Body of pancreas (tissue), 4 donors: Measurements from ENCODE around the gene ABCB6.

Experiments
- POLR2A ChIP-seq, 3 donors: fragments of 450-650 bp; IDR thresholded peaks; one replicate each; pipeline ENCODE4 v1.6.1; 2016; ENCODE audit warnings: antibody characterized with exemption in 3 of 3, mild to moderate bottlenecking in 2 of 3
- TF ChIP-seq, protein P1 (sequence below), 7 experiments: fragments of 450-650 bp in 4 of 7; fragments of 200-600 bp in 3 of 7; sonication (generic) in 3 of 7; IDR thresholded peaks; one replicate each; pipeline ENCODE4 v1.5.1; 2016 to 2019; ENCODE audit warnings: antibody characterized with exemption in 7 of 7

DNA sequence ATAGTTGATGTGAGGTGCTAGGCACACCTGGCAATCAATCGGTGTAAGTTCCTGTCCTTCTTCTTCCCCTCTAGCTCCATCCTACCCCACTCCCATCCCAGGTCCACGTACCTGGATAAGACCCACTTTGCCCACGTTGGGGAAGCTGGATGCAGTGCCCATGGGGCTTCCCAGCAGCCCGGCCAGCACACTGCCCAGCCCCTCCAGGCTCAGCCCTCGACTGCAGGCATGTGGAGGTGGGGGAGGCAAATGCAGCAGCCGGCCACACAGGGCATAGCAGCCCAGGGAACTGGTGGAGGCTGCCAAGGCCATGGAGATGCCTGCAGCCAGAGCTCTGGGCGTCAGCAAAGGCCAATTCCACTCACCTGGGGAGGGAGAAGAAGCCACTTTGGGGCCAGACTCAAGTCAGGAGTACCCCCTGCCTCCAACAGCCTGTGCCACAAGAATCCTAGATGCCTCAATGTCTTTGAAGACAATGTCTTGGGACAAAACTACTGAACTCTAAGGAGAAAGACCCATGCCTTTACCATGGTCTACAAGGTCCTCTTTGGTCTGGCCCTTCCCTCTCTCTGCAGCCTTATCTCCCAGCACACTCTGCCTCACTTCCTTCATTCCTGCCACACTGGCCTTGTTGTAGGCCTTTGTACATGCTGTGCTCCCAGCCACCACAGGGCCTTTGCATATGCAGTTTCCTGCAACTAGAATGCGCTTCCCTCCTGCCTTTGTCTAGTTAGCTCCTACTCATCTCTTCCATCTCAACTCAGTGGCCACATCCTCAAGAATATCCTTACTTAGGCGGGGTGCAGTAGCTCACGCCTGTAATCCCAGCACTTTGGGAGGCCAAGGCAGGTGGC is 53.5 kb downstream of the ABCB6 start:
- TF ChIP-seq, protein P1, sequence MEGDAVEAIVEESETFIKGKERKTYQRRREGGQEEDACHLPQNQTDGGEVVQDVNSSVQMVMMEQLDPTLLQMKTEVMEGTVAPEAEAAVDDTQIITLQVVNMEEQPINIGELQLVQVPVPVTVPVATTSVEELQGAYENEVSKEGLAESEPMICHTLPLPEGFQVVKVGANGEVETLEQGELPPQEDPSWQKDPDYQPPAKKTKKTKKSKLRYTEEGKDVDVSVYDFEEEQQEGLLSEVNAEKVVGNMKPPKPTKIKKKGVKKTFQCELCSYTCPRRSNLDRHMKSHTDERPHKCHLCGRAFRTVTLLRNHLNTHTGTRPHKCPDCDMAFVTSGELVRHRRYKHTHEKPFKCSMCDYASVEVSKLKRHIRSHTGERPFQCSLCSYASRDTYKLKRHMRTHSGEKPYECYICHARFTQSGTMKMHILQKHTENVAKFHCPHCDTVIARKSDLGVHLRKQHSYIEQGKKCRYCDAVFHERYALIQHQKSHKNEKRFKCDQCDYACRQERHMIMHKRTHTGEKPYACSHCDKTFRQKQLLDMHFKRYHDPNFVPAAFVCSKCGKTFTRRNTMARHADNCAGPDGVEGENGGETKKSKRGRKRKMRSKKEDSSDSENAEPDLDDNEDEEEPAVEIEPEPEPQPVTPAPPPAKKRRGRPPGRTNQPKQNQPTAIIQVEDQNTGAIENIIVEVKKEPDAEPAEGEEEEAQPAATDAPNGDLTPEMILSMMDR (IDR thresholded peaks at IDR 0.05): no peak
- no peak for TF ChIP-seq POLR2A (IDR thresholded peaks at IDR 0.05)
